HG02938 (cell line): ENCODE data around the gene INSR.

ENCODE experiments used
- ATAC-seq: cut with Tn5 transposase; IDR thresholded peaks from one replicate; pipeline ENCODE4 v1.9.1; 2021; ENCODE audit warnings: mild to moderate bottlenecking, moderate library complexity; ENCODE audit not compliant: unreplicated experiment

Gene INSR

DNA sequence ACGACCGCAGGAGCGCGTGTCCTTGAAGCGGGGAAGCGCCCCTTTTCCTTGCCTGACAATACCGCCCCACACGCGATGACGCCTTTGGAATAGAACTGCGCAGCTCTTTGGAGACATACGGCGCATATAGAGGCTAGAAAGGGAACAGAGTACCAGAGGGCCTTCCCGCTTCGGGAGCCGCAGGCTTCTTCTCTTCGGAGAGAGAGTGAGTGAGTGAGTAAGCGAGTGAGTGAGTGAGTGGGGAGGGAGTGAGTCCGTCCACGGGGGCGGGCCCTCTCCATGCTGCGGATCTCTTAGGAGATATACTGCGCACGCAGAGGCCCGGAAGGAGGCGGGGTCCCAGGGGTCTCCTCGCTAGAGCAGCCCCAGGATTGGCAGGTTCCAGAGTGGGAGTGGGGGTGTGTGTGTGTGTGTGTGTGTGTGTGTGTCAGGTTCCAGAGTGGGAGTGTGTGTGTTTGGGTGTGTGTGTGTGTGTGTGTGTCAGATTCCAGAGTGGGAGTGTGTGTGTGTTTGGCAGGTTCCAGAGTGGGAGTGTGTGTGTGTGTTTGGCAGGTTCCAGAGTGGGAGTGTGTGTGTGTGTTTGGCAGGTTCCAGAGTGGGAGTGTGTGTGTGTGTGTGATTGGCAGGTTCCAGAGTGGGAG lies 97.0 kb downstream of the INSR start:
- peak; percentile 49 for ATAC-seq

DNA sequence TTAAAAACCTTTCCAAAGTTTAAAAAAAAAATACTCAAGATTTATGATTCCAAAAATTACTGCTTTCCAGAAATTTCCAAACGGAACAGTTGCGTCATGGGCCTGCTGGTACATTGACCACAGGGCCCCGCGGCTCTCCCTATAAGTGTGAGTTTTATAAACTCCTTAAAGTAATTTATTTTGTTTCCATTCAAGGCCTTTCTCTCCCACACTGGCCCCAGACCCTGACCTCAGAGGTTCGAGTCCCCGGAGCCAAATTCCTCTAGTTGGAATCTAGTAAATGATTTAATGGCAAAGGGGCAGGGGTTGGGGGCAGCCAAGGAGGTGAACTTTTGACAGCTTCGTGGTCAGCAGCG lies 97.5 kb downstream of the INSR start:
- ATAC-seq = no peak

DNA sequence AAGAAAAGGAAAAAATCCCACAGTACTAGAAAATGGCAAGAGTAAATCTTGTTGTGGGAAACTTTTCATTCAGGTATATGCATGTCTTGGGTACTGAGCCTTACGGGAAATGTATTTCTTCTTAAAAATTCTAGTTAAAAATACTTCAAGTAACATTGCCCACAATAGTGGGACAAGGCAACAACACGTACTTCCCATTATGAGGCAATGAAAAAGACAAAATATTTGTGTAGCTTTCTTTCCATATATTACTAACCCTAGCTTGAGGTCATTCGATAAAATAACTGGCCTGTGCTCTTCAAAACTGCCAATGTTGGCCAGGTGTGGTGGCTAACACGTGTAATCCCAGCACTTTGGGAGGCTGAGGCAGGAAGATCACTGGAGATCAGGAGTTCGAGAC lies 99.2 kb downstream of the INSR start:
- no peak for ATAC-seq

DNA sequence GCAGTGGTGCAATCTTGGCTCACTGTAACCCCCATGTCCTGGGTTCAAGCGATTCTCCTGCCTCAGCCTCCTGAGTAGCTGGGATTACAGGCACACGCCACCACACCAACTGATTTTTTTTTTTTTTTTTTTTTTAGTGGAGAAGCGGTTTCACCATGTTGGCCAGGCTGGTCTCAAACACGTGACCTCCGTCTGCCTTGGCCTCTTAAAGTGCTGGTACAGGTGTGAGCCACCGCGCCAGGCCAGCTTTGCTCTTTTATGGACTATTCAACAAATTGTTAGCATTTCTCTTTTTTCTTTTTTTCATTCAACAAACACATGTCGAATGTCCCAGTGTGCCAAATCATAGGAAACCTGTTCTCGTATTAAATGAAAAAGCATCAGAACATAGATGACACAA lies 99.6 kb downstream of the INSR start:
- no peak for ATAC-seq

DNA sequence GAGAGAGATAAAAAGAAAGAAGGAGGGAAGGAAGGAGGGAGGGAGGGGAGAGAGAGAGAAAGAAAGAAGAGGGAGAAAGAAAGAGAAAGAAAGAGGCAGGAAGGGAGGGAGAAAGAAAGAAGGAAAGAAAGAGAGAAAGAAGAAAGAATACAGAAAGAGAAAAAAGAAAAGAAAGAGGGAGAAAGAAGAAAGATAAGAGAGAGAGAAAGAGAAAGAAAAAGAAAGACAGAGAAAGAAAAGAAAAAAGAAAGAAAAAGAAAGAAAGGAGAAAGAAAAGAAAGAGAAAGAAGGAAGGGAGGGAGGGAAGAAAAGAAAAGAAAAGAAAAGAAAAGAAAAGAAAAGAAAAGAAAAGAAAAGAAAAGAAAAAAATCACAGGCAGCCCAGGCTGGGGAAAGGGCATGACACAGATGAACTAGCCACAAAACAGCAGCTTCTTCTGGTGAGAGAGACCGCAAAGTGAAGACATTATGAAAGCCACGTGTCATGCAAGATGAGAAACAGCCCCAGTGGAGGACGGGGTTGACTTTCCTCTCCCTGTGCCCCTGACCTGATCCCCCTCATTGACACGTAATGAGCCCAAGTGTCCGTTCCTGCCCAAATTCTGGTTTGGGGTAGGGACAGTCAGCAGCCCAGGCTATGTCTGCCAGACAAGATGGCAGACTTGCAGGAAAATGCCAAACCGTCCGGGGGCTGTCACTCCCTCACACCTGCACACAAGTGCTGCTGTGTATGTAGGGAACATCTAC lies 102.1 kb downstream of the INSR start:
- ATAC-seq = no peak

DNA sequence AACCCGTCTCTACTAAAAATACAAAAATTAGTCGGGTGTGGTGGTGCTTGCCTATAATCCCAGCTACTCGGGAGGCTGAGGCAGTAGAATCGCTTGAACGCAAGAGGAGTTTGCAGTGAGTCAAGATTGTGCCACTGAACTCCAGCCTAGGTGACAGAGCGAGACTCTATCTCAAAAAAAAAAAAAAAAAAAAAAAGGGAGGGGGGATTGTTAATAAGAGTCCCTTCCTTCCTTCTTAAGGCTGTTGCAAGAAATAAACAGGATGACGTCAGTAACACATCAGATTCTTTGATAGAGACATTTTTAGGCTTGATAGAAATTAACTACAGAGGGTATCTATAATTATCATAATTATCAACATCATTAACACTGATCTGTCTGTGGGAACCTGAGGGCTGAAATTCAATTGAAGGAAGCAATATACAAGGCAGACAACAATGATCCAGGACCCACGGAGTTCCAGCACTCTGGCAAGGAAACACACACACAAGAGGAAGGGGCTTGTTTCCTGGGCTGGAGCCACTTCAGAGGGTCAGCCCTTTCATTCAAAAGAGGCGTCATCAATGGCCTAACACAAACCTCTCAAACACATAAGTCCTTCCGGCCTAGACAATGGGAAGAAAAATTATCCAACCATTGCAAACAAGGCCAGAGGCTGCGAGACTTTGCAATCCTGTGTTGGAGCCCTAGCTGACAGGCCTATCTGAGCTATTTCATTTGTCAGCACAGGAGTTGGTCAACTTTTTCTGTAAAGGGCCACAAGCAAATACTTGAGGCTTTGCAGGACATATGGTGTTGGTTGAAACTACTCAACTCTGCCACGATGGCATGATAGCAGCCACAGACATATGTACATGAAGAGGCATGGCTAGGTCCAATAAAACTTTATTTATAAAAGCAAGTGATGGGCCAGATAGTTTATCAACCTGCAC lies 105.2 kb downstream of the INSR start:
- no peak for ATAC-seq

DNA sequence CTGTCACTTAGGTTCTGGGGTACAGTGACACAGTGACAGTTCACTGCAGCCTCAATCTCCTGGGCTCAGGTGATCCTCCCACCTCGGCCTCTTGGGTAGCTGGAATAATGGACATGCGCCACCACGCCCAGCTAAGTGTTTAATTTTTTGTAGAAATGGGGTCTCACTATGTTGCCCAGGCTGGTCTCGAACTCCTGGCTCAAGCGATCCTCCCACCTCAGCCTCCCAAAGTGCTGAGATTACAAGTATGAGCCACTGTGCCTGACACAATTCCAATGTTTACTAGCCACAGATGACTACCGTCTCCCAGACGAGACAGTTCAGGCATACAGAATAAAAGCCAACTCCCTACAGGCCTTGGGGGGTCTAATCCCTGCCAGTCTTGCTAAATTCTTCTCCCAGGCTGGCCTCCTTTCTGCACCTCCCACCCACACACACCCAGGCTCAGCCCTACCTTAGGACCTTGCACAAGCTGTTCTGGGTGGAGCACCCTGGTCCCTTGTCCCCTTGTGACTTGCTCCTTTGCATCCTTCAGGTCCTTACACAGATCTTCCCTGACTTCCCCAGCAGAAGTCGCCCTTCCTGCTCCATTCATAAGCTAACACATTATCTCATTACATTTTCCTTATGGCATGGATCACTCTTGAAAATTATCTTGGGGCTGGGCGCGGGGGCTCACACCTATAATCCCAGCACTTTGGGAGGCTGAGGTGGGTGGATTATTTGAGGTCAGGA lies 106.4 kb downstream of the INSR start:
- no peak for ATAC-seq

DNA sequence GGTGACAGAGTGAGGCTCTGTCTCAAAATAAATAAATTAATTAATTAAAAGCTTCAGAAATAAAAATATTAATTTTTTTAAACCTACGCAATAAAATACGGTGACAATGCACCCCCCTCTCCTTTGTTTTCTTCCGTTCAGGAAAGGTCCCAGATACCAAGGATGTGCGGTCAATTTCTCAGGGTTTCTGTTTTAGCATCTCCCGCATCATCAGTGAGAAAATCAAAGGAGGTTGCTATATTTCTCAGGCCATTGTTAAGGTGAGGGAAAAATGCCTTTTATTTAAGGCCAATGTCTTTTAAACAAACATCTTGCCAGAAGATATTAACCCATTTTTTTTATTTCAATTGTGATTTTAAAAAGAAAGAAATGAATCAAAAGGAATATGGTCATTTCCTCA lies 111.7 kb downstream of the INSR start:
- ATAC-seq = no peak

DNA sequence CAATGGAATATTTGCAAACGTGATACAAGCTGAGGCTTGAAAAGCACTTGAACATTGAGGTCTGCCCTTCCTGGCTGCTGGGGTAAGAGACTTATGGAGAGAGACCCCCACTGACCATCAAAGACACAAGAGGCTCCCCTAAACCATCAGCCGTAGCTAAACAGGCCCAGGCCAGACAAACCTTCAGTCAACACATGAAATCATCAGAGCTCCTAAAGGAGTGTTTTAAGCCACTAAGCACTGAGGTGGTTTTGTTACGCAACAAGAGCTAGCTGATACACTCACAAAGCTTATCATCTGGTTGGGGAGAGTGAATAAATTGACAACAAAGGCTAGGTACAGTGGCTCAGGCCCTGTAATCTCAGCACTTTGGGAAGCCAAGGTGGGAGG lies 114.3 kb downstream of the INSR start:
- ATAC-seq = no peak

DNA sequence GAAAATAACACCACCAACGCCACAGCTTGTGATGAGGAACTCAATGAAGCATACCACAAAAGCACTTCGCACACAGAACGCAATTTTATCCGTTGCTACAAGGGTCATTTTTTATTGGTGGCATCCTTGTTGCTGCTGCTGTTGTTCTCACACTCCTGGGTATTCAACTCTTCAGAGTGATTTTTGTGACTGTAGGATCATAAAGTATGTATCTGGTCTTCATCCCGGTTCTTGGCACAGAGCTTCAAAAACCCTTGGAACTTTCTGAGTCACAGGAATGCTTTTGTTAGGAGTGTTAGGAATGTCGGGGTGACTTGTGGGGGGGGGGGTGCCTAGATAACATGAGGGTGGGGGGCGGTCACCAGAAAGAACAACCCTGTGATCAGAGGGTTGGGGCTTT lies 116.3 kb downstream of the INSR start:
- ATAC-seq = no peak

DNA sequence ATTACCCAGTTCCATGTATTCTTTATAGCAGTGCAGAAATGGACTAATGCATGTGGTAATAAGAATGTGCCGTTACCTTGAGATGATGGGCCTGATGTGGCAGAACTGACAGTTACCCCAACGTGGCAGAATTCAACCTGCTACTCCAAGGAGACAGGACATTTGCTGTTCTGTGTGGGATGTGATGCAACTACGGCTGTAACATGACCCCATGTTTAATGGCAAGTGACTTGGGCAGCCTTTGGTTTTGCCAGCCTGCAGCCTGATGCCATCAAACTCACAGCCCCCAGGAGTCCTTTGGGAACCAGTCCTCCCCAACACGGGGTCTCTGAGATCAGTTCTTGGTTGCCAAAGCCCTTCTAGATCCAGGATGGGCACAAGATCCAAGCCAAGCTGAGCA lies 117.4 kb downstream of the INSR start:
- ATAC-seq = no peak

DNA sequence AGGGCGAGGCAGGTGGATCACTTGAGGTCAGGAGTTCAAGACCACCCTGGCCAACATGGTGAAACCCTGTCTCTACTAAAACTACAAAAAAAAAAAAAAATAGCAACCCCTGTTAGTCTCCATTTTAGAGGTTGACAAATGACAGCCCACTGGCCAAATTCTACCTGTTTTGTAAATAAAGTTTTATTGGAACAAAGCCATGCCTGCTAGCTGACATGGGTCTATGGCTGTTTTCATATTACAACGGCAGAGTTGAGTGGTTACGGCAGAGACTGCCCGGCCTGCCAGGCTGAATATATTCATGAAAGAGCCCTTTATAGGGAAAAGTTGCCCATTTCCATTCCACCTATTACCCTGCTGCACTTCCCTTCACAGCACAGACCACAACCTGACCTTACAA lies 121.4 kb downstream of the INSR start:
- no peak for ATAC-seq

DNA sequence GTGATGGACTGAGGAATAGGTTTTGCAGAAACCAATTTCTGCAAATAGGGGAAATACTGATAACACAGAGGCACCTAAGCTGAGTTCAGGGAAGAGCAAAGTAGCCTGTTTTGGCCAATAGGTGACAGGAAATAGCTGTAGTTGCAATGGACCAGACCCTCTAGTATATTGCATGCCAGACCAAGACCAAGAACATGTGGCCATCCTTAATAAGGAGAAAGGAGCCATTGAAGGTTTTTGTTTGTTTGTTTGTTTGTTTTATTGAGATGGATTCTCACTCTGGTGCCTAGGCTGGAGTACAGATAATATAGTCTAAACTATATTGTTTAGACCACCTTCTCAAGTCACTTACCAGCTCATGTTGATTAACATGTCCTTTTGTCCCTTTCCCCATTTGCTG lies 123.2 kb downstream of the INSR start:
- ATAC-seq = no peak

DNA sequence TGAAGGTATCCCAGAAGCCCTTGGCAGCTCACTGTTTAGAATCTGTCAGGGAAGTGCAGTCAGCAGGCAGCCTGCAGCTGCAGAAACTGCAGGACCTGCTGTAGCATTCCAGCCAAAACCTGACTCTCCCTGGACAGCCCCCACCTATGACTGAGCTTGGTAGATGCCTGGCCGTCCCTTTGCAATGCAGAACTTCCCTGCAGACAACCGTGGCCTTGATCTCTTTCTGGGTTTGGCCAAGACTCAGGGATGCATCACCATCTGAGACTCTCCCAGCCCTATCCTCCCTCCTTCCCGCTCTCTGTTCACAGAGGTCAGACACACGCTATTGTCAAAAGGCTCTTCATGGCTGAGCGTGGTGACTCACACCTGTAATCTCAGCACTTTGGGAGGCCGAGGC lies 125.3 kb downstream of the INSR start:
- no peak for ATAC-seq

DNA sequence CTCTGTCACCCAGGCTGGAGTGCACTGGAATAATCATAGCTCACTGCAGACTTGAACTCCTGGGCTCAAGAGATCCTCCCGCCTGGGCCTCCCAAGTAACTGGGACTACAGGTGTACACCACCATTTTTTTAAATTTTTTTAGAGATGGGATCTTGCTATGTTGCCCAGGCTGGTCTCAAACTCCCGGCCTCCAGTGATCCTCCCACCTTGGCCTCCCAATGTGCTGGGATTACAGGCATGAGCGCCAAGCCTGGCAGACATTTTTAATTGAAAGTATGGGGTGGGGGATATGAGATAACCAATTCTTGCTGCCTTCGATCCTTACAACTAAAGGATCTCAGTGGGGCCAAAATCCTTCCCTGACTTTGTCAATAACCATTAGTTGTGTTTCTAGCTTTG lies 132.9 kb downstream of the INSR start:
- no peak for ATAC-seq

DNA sequence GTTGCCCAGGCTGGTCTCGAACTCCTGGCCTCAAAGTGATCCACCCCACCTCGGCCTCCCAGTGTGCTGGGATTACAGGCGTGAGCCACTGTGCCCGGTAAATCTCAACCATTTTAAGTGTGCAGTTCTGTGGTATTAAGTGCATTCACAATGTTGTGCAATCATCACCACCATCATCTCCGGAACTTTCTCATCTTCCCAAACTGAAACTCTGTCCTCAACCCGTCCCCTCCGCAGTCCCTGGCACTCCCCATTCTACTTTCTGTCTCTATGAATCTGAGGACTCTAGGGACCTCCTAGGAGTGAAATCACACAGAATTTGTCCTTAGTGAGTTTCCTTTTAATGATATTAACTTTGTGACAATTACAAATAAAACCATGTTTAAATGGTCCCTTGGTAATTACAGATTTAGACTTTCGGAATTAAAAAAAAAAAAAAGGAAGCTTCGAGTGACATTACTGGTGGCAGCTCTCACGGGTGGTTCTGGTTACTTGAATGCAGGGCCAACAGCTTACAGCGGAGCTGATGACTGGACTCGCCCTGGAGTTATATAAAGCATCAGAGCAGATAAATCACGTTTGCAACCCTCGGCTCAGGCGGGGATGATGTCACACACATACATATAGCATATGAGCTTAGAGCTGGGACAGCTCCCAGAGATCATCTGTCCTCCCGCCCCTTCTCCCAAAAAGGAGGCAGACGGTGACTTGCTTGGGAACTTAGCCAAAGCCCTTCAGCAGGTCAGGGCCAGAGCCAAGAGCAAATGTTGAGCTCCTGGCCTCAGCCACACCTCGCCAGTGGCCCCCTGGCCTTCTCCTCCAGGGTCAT lies 134.9 kb downstream of the INSR start:
- ATAC-seq = no peak

DNA sequence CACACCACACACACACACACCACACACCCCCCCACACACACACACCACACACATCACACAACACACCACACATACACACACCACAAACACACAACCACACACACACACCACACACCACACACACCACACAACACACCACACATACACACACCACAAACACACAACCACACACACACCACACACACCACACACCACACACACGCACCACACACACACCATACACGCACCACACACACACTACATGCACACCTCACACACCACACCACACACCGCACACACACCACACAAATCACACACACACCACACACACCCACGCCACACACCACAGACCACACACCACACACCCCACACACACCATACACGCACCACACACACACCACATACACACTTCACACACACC lies 141.2 kb downstream of the INSR start:
- no peak for ATAC-seq

DNA sequence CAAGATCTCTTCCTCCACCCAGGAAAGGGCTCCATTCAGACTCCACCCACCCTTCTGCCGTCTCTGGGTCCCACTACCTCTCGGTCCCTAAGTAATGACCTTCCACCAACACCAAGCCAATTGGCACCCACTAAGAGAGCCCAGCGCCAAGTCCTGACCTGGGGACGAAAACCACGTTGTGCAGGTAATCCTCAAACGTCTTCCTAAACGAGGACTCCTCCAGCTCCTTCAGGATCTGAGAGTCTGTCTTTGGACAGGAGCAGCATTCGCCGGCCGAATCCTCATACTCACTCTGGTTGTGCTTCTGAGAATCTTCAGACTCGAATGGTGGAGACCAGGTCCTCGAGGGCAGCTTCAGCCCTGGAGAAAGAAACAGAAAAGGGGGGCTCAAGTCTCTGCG lies 141.6 kb downstream of the INSR start:
- no peak for ATAC-seq

DNA sequence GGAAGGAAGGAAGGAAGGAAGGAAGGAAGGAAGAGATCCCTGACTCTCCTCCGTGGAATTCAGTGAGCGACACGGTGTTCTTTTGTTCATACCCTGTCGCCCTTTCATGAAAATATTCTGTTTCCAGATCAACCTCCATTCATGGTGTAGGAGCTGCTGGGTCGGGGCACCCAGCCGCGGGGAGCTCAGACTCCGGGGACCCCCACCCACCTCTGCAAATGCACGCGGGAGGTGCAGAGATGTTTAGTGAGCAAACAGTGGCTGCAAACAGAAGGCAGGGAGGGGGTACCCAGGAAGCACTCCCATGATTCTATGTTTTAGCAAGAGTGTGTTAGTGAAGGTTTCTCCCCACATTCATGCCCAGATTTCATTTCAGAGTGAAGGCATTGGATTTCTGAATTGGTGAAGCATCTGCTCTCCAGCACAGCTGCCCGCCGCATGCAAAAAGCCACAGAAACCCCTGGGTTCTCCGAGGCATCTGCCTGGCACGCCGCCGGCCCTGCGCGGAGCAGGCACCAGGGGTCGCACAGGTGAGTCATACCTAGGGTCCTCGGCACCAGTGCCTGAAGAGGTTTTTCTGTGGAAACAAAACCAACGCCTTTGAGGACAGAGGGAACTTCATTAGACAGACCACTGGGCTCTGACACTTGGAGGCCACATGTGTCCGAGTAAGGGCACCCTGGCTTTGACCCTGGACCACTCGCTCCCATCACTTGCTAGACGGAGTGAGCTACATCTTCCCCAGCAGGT lies 144.1 kb downstream of the INSR start:
- ATAC-seq = no peak
